ENCODE data around the gene TSFM. TPM values are rescaled to one million over a fixed set of nuclear protein-coding genes. Genes with fewer than 3 reads are reported as not detected.

The TSFM gene
- total and polyA plus RNA-seq, 2 of the 4 experiments (the other 2 are of a cell fraction): 11.5 to 14.0 TPM

DNA sequence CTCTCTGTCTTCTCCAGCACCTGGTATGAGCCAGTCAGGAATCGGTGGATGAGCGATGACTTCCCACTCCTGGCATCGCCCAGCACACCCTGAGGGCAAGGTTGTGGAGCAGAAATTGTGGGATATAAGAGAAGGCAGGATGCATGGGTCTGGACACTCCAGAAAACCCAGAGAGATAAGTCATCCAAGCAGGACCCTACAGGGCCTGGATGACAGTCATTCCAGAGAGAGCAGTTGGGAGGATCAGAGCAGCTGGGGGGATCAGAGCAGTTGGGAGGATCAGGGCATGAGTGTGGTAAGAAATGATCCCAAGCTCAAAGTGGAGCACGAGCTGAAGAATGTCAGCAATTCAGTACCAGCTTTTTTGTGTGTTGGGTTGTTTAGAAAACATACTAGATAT lies 48.0 kb upstream of the TSFM start:
- intact Hi-C loops (cut with micrococcal nuclease): no loop called here

More for the DNA sequence above, 48.0 kb upstream of the TSFM start:
- no peak overlapping the region for H3K9ac ChIP-seq (ENCODE audit: low read depth, low read length)
- no peak overlapping the region for H2BK20ac ChIP-seq (ENCODE audit: low read depth, low read length)
- no peak overlapping the region for H4K8ac ChIP-seq (ENCODE audit: low read depth in 2 of 2, low read length in 2 of 2)
- H3K27ac ChIP-seq (ENCODE audit: insufficient read depth, low read length): no peak overlapping the region
- H3K4me3 ChIP-seq (ENCODE audit: insufficient read depth, low read depth, low read length): no peak overlapping the region
- no peak for DNase-seq
- H4K20me1 ChIP-seq (ENCODE audit: insufficient read depth, low read length): 0 out of 2 replicates have a peak, but pooled peaks cover 10% of the 10 kb centered on the region
- no peaks in the 10 kb centered on the region for H3K36me3 ChIP-seq (ENCODE audit: control insufficient read depth, insufficient read depth, low read length)
- no peak for ATAC-seq (ENCODE audit: low read depth)
- no peak overlapping the region for H2BK15ac ChIP-seq (ENCODE audit: low read depth, low read length)
- H3K14ac ChIP-seq (replicated peaks; ENCODE audit: low read depth, low read length): no peak overlapping the region
- ChIA-PET POLR2A (ENCODE audit: unreplicated experiment) (interaction anchor here (1.2 kb wide), 1 partner anchor 8 kb away, joined by 3 read pairs; no protein-coding TSS in a partner anchor), CTCF (no interaction called here)
- H3K23ac ChIP-seq (ENCODE audit: low read depth, low read length): peak overlapping the region; percentile 71; the same call in 1 of the 2 replicates
- H3K56ac ChIP-seq (ENCODE audit: extremely low read depth, insufficient read depth, low read length): no peak overlapping the region
- H3K9me3 ChIP-seq (ENCODE audit: control insufficient read depth, insufficient read depth, low read length): peaks cover 2% of the 10 kb centered on the region; the same call in 1 of the 2 replicates
- no peak overlapping the region for H2AK5ac ChIP-seq (ENCODE audit: low read depth, low read length)
- in situ Hi-C loops (cut with MboI; ENCODE audit: low sequenced_read_pairs): loop anchor here (10.0 kb wide), 1 partner anchor 150 kb away; no protein-coding TSS in a partner anchor
- TF ChIP-seq SMC3 (IDR thresholded peaks at IDR 0.05; ENCODE audit: low read depth, low read length) (no peak), MAZ (IDR thresholded peaks at IDR 0.05; ENCODE audit: borderline replicate concordance, low read depth, low read length) (no peak), RCOR1 (IDR thresholded peaks at IDR 0.05; ENCODE audit: insufficient replicate concordance, low read length) (no peak), MAFK (IDR thresholded peaks at IDR 0.05; ENCODE audit: low read depth, low read length) (no peak), MXI1 (IDR thresholded peaks at IDR 0.05; ENCODE audit: borderline replicate concordance, low read depth, low read length) (no peak), CHD1 (IDR thresholded peaks at IDR 0.05; ENCODE audit: low read depth, low read length) (no peak), RAD21 (IDR thresholded peaks at IDR 0.05; ENCODE audit: low read length) (no peak), RFX5 (IDR thresholded peaks at IDR 0.05; ENCODE audit: low read depth, low read length) (no peak), CEBPB (IDR thresholded peaks at IDR 0.05; ENCODE audit: low read depth, low read length) (no peak), BHLHE40 (IDR thresholded peaks at IDR 0.05; ENCODE audit: low read depth, low read length) (no peak), POLR2A (IDR thresholded peaks at IDR 0.05; ENCODE audit: low read depth, low read length) (no peak)
- TF ChIP-seq, protein P1, sequence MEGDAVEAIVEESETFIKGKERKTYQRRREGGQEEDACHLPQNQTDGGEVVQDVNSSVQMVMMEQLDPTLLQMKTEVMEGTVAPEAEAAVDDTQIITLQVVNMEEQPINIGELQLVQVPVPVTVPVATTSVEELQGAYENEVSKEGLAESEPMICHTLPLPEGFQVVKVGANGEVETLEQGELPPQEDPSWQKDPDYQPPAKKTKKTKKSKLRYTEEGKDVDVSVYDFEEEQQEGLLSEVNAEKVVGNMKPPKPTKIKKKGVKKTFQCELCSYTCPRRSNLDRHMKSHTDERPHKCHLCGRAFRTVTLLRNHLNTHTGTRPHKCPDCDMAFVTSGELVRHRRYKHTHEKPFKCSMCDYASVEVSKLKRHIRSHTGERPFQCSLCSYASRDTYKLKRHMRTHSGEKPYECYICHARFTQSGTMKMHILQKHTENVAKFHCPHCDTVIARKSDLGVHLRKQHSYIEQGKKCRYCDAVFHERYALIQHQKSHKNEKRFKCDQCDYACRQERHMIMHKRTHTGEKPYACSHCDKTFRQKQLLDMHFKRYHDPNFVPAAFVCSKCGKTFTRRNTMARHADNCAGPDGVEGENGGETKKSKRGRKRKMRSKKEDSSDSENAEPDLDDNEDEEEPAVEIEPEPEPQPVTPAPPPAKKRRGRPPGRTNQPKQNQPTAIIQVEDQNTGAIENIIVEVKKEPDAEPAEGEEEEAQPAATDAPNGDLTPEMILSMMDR (conservative IDR thresholded peaks at IDR 0.05; ENCODE audit: low read depth, low read length): no peak
- TF ChIP-seq, protein P2, sequence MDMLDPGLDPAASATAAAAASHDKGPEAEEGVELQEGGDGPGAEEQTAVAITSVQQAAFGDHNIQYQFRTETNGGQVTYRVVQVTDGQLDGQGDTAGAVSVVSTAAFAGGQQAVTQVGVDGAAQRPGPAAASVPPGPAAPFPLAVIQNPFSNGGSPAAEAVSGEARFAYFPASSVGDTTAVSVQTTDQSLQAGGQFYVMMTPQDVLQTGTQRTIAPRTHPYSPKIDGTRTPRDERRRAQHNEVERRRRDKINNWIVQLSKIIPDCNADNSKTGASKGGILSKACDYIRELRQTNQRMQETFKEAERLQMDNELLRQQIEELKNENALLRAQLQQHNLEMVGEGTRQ (IDR thresholded peaks at IDR 0.05; ENCODE audit: low read depth, low read length): no peak
- TF ChIP-seq, protein P3, sequence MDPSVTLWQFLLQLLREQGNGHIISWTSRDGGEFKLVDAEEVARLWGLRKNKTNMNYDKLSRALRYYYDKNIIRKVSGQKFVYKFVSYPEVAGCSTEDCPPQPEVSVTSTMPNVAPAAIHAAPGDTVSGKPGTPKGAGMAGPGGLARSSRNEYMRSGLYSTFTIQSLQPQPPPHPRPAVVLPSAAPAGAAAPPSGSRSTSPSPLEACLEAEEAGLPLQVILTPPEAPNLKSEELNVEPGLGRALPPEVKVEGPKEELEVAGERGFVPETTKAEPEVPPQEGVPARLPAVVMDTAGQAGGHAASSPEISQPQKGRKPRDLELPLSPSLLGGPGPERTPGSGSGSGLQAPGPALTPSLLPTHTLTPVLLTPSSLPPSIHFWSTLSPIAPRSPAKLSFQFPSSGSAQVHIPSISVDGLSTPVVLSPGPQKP (IDR thresholded peaks at IDR 0.05; ENCODE audit: borderline replicate concordance, low read depth, low read length): no peak
- dilution Hi-C loops (cut with HindIII; ENCODE audit: low sequenced_read_pairs, unreplicated experiment): no loop called here
- no peak overlapping the region for H2BK5ac ChIP-seq (ENCODE audit: low read depth, low read length, poor library complexity, severe bottlenecking)
- no peaks in the 10 kb centered on the region for H3K9me1 ChIP-seq (ENCODE audit: insufficient read depth, low read length)
- no CpG with 5 or more reads among the region's 4 CpGs for WGBS, 2 experiments (ENCODE audit: extremely low coverage in 2 of 2, insufficient read length in 1 of 2)
- H3K4me2 ChIP-seq (ENCODE audit: low read depth, low read length): no peak overlapping the region
- H3K79me1 ChIP-seq (ENCODE audit: low read depth in 1 of 2, low read length in 2 of 2): no peaks in the 10 kb centered on the region
- peaks cover 82% of the 10 kb centered on the region for H3K27me3 ChIP-seq (ENCODE audit: control insufficient read depth, insufficient read depth, low read length)
- no peak overlapping the region for H3K4ac ChIP-seq (ENCODE audit: low read depth, low read length)
- no peak overlapping the region for H3K18ac ChIP-seq (ENCODE audit: low read depth, low read length)
- BruUV-seq (replicated peaks): no TSS peak
- H2AK9ac ChIP-seq (replicated peaks; ENCODE audit: low read depth, low read length, poor library complexity): peak overlapping the region; percentile 55
- H3K4me1 ChIP-seq (ENCODE audit: control insufficient read depth, insufficient read depth, low read length): 0 out of 2 replicates have a peak, but pooled peaks cover 3% of the 10 kb centered on the region
- no peak overlapping the region for H2AFZ ChIP-seq (replicated peaks; ENCODE audit: low read length, poor library complexity)
- no peak overlapping the region for H4K5ac ChIP-seq (ENCODE audit: low read depth, low read length)
- no peak overlapping the region for H4K91ac ChIP-seq (ENCODE audit: insufficient read depth, low read depth, low read length)
- H2BK120ac ChIP-seq (ENCODE audit: low read depth, low read length): no peak overlapping the region
